Activated naive CD4-positive, alpha-beta T cell (primary cell): ENCODE measurements around the gene NDUFS3.

ENCODE experiments used
- DNase-seq, 4 experiments: peaks; one replicate each; lab custom pipeline; 2025; lab: John Stamatoyannopoulos, UW

The NDUFS3 gene

GRCh38 chr11:47589977-47590861, 11.3 kb downstream of the NDUFS3 start:
- DNase-seq = no peak

GRCh38 chr11:47591764-47592163, 12.9 kb downstream of the NDUFS3 start:
- DNase-seq = no peak

DNA sequence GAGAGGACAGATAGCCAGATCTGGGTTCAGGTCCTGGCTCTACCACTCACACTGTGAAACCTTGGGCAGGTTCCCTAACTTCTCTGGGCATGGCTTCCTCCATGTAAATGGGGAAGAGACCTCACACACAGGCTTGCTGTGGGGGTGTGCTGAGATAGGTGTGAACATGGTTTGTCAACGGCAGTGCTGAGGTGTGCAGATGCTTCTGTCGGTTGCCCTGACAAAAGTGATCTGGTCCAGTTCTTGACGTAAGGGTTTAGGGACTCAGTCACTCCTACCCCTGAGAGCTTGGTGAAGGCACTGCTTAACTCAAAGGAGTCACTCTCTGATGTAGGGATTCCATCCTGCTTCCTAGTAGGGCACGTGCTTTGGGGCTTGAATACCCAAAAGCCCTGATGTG, 13.4 kb downstream of the NDUFS3 start:
- no peak for DNase-seq

DNA sequence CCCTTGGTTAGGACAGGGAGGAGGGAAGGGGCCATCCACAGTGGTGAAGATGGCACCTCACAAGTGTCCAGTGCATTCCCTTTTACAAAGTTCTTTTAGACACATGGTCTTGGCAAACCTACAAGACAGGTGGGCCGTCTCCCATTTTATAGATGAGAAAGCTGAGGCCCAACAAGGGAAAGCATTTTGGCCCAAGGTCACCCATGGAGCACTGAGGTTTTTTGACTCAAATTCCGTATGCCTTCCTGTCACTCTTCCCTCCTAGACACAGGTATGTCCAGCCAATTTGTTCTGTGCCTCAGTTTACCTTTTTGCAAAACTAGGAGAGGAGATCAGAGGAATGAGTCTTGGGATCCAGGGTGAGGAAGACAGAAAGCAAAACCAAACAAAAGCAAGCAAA, 14.1 kb downstream of the NDUFS3 start:
- DNase-seq = no peak

- no peak for DNase-seq
Measured at GRCh38 chr11:47593492-47593933, 14.6 kb downstream of the NDUFS3 start.

- no peak for DNase-seq
Measured at GRCh38 chr11:47593934-47594855, 15.3 kb downstream of the NDUFS3 start, which contains the start of gene C1QTNF4. Gene C1QTNF4 (minus strand): TSS chr11:47594411. CDS start chr11:47590810, 3,601 bp downstream.

GRCh38 chr11:47595029-47595428, 16.2 kb downstream of the NDUFS3 start:
- DNase-seq = no peak

- DNase-seq = no peak
Measured at GRCh38 chr11:47595967-47596366, 17.1 kb downstream of the NDUFS3 start.

DNA sequence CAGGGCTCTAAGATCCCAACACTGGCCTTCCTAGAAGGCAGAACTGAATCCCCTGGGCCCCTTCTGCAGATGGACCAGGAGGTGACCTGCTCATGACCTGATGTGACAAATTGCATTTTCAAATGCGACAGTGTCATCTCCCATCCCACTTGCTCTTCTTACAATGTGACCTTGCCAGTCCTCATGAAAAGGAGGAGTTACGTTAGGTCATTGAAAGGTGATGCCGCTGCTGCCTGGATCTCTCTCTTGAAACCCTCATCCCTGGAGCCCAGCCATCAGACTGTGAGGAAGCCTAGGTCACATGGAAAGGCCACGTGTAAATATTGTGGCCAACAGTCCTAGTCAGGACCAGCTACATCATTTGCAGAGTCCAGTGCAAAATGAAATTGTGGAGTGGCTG, 21.0 kb downstream of the NDUFS3 start:
- no peak for DNase-seq

- DNase-seq = no peak
Measured at GRCh38 chr11:47603295-47603694, 24.4 kb downstream of the NDUFS3 start.

DNA sequence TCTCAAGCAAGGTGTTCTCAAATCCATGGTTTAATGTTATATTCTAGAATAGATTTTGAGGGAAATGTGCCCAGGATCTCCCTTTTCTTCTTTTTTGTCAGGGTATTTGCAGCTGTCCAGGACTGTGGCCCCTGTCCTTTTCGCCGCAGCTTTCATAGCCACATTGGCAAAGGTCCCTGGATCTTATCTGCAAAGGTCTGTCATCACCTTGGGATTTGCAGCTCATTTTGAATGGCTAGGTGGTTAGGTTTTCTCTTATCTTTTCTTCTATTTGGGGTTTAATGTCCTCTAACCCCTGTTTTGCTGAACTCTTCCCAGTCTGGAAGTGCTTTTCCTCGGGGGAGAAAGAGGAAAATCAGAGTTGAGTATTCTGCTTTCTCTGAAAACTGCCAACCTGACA, 27.0 kb downstream of the NDUFS3 start:
- DNase-seq = no peak

GRCh38 chr11:47606731-47607130, 27.9 kb downstream of the NDUFS3 start:
- DNase-seq = no peak

GRCh38 chr11:47607380-47607779, 28.5 kb downstream of the NDUFS3 start:
- DNase-seq = no peak

GRCh38 chr11:47609675-47610074, 30.8 kb downstream of the NDUFS3 start:
- DNase-seq = no peak

GRCh38 chr11:47611348-47611794, 32.5 kb downstream of the NDUFS3 start:
- DNase-seq = no peak

- DNase-seq = no peak
Measured at GRCh38 chr11:47615249-47615648, 36.4 kb downstream of the NDUFS3 start.

GRCh38 chr11:47616726-47617416, 38.0 kb downstream of the NDUFS3 start:
- no peak for DNase-seq

GRCh38 chr11:47617417-47617809, 38.5 kb downstream of the NDUFS3 start:
- no peak for DNase-seq

DNA sequence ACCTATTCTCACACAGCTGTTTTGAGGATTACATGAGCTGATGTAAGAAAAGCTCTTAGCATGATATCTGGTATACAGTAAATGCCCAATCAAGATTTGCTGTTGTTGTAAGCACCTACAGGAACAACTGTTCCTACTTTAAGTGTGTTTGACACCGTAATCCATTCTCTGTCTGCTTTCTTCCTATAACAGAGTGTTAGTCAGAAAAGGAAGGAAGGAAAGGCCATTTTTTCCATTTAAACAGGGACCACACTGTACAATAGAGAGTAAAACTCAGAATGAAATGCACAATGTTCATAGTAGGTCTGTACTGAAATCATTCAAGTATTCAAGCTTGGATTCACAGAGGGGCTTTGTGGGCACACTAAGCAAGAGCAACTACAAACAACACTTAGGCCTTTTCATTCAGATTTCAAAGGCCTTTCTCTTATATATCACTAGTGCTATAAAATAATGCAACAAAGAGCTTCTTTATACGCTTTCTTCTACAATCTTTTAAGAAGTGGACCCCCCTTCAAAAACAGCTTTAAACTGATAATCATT, 42.0 kb downstream of the NDUFS3 start:
- no peak for DNase-seq

GRCh38 chr11:47626234-47626633, 47.4 kb downstream of the NDUFS3 start:
- DNase-seq = no peak

DNA sequence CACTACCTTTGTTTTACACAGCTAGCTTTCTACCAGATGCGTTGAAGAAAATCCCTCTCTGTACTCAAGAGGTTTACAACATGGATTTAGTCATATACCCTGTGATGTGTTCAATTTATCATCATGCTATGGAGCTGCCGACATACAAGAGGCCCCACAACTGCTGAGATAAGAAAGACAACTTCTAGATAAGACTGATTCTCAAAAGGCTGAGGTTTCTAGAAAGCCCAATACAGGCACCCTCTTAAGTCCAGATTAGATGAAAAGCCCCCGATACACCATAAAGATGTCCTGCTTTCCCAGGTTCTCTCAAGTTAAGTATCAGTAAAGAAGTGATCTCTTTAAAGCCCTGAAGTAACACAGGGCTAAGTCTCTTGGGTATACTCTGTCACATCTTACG, 49.2 kb downstream of the NDUFS3 start:
- no peak for DNase-seq

- DNase-seq = no peak
Measured at GRCh38 chr11:47631473-47631872, 52.6 kb downstream of the NDUFS3 start.
